ENCODE results near the gene JHY.

Gene JHY

DNA sequence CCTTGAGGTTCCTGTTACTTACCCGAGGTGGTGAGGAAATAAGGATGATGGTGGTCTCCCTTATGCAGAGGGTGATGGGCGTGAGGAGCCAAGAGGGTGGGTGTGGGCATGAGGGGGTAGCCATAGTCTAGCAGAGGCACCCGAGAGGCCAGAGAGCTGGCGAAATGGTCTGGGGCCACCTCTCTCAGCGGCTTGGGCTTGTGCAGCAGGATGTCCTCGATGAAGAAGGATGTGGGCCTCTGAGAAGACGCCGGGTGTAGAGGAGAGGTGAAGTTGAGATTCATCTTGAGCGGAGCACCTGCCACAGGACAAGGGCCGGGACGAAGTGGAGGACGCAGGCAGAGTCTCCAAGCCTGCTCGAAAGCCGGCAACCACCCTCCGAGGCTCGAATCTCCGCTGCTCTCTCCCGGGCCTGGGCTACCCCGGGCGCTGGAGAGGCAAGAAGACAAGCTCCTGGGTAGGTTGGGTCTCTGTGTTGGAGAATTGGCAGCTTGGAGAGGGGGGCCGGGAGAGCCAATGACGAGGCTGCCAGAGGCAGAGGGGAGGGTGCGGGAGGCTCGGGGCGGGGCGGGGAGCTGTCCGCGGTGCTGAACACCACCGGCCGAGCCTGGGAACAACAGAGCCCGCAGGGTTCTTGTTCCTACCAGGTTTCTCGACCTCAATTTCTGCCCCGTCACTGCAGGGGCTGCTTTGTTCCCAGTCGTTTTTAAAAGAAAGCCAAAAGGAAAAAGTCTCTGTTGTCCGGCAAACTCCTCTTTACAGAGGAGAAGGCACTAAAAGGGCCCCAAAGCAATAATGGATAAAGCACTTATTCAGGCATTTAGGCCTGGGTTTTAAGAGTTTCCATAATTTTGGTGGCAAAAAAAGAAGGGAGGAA, 99.1 kb downstream of the JHY start, which contains the start of gene BSX:
BSX (minus strand) TSS at position 447 of the 877 bp plus-strand sequence; CDS start at position 284, 163 bp downstream.
- ChIA-PET POLR2A (no interaction called here), CTCF (no interaction called here)

DNA sequence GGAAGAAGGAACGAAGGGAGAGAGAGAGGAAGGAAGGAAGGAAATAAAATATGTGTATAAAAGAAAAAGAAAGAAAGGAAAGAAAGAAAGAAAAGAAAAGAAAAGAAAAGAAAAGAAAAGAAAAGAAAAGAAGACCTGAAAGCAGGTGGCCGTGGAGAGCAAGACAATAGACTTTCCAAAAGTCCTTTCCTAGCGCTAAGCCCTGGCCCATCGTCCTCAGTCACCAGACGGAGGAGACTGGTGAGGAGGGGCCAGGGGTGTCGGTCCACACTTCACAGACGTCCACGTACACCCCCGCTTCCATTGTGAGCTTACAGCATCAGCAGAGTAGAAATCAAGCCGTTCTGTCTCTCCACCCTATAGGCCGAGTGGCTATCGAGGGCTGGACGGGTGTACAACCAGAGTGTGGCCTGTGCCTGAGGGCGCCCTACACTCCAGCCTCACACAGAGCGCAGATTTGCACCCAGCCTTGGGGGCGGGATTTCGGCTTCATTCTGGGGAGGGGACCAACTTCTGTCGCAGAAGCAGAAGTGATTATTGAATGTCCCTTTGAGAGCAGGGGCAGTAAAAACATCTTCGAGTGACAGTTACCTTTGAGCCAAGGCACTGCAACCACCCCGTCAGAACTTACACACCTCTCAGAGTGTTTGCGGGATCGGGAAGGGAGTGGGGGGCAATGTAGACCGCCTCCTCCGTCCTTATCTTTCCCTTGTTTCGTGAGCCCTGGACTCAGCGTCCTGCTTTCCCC, 101.1 kb downstream of the JHY start:
- ChIA-PET POLR2A (no interaction called here), CTCF (no interaction called here)
- no peak for DNase-seq (ENCODE audit: extremely low spot score)
- TF ChIP-seq, protein P1, sequence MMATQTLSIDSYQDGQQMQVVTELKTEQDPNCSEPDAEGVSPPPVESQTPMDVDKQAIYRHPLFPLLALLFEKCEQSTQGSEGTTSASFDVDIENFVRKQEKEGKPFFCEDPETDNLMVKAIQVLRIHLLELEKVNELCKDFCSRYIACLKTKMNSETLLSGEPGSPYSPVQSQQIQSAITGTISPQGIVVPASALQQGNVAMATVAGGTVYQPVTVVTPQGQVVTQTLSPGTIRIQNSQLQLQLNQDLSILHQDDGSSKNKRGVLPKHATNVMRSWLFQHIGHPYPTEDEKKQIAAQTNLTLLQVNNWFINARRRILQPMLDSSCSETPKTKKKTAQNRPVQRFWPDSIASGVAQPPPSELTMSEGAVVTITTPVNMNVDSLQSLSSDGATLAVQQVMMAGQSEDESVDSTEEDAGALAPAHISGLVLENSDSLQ (IDR thresholded peaks at IDR 0.05): no peak
- no peak for TF ChIP-seq ZNF384 (IDR thresholded peaks at IDR 0.05)
- TF ChIP-seq L3MBTL2 (conservative IDR thresholded peaks at IDR 0.05): no peak
- no peak for TF ChIP-seq BHLHE40 (IDR thresholded peaks at IDR 0.05; ENCODE audit: borderline replicate concordance)
- TF ChIP-seq SP1 (IDR thresholded peaks at IDR 0.05): no peak
- TF ChIP-seq NFRKB (IDR thresholded peaks at IDR 0.05): no peak
- no peak for TF ChIP-seq SUZ12 (IDR thresholded peaks at IDR 0.05)
- no peak for TF ChIP-seq CTBP1 (IDR thresholded peaks at IDR 0.05; ENCODE audit: borderline replicate concordance)
- no peak for TF ChIP-seq TARDBP (IDR thresholded peaks at IDR 0.05)
- TF ChIP-seq FOXM1 (IDR thresholded peaks at IDR 0.05; ENCODE audit: borderline replicate concordance): no peak
- no peak for TF ChIP-seq LEF1 (IDR thresholded peaks at IDR 0.05; ENCODE audit: borderline replicate concordance)

More for the DNA sequence above, 99.1 kb downstream of the JHY start, which contains the start of gene BSX:
- DNase-seq (ENCODE audit: extremely low spot score): peak; percentile 81
- TF ChIP-seq NFRKB (IDR thresholded peaks at IDR 0.05) (no peak), HDGF (IDR thresholded peaks at IDR 0.05; ENCODE audit: borderline replicate concordance) (no peak), FOXA1 (IDR thresholded peaks at IDR 0.05) (no peak), SP1 (IDR thresholded peaks at IDR 0.05) (no peak), L3MBTL2 (conservative IDR thresholded peaks at IDR 0.05) (no peak), FOXK2 (IDR thresholded peaks at IDR 0.05) (no peak), LEF1 (IDR thresholded peaks at IDR 0.05; ENCODE audit: borderline replicate concordance) (no peak), CTBP1 (IDR thresholded peaks at IDR 0.05; ENCODE audit: borderline replicate concordance) (no peak), SUZ12 (IDR thresholded peaks at IDR 0.05) (no peak), FOXM1 (IDR thresholded peaks at IDR 0.05; ENCODE audit: borderline replicate concordance) (no peak), ZNF384 (IDR thresholded peaks at IDR 0.05) (no peak), TARDBP (IDR thresholded peaks at IDR 0.05) (no peak), ARNT (IDR thresholded peaks at IDR 0.05) (no peak), BHLHE40 (IDR thresholded peaks at IDR 0.05; ENCODE audit: borderline replicate concordance) (no peak), ELF4 (IDR thresholded peaks at IDR 0.05) (no peak)
- TF ChIP-seq, protein P1 (IDR thresholded peaks at IDR 0.05): no peak

- ChIA-PET CTCF (no interaction called here), POLR2A (no interaction called here)
- TF ChIP-seq ARNT (IDR thresholded peaks at IDR 0.05) (no peak), L3MBTL2 (conservative IDR thresholded peaks at IDR 0.05) (no peak), ZNF384 (IDR thresholded peaks at IDR 0.05) (no peak), TARDBP (IDR thresholded peaks at IDR 0.05) (no peak), FOXA1 (IDR thresholded peaks at IDR 0.05) (no peak), SUZ12 (IDR thresholded peaks at IDR 0.05) (no peak), HDGF (IDR thresholded peaks at IDR 0.05; ENCODE audit: borderline replicate concordance) (no peak), BHLHE40 (IDR thresholded peaks at IDR 0.05; ENCODE audit: borderline replicate concordance) (no peak), SP1 (IDR thresholded peaks at IDR 0.05) (no peak), ELF4 (IDR thresholded peaks at IDR 0.05) (no peak), NFRKB (IDR thresholded peaks at IDR 0.05) (no peak), LEF1 (IDR thresholded peaks at IDR 0.05; ENCODE audit: borderline replicate concordance) (no peak), FOXM1 (IDR thresholded peaks at IDR 0.05; ENCODE audit: borderline replicate concordance) (no peak), FOXK2 (IDR thresholded peaks at IDR 0.05) (no peak), CTBP1 (IDR thresholded peaks at IDR 0.05; ENCODE audit: borderline replicate concordance) (no peak)
- TF ChIP-seq, protein P1 (IDR thresholded peaks at IDR 0.05): no peak
- DNase-seq (ENCODE audit: extremely low spot score): no peak
Measured at GRCh38 chr11:122984186-122985011, 101.8 kb downstream of the JHY start.

- no peak for DNase-seq (ENCODE audit: extremely low spot score)
- TF ChIP-seq, protein P1 (IDR thresholded peaks at IDR 0.05): no peak
- ChIA-PET CTCF (interaction anchor here (1.1 kb wide), 1 partner anchor 28 kb away, joined by 3 read pairs; no protein-coding TSS in a partner anchor), POLR2A (no interaction called here)
Measured at GRCh38 chr11:122995526-122995925, 113.0 kb downstream of the JHY start.

Data from HEK293T (cell line).